Suprapubic skin (tissue), 4 donors: ENCODE results near the gene GRK5. TPM values are rescaled to one million over a fixed set of nuclear protein-coding genes. Genes with fewer than 3 reads are reported as not detected.

Experiments used
- DNase-seq, 2 donors: peaks; one replicate each; pipeline ENCODE4 v3.0.0-alpha.2; 2019; ENCODE audit warnings: low spot score in 2 of 2
- H3K27ac ChIP-seq: fragments of 200-600 bp; sonication (generic); one replicate; pipeline ENCODE4 v1.5.1; 2019
- H3K27me3 ChIP-seq: fragments of 200-600 bp; sonication (generic); one replicate; pipeline ENCODE4 v1.5.1; 2019
- H3K36me3 ChIP-seq: fragments of 200-600 bp; sonication (generic); one replicate; pipeline ENCODE4 v1.5.1; 2019
- H3K4me1 ChIP-seq: fragments of 200-600 bp; sonication (generic); one replicate; pipeline ENCODE4 v1.5.1; 2019
- H3K4me3 ChIP-seq: fragments of 200-600 bp; sonication (generic); one replicate; pipeline ENCODE4 v1.5.1; 2019; ENCODE audit warnings: mild to moderate bottlenecking
- H3K9me3 ChIP-seq: fragments of 200-600 bp; sonication (generic); one replicate; pipeline ENCODE4 v1.5.1; 2019
- CTCF ChIP-seq, 2 donors: fragments of 200-600 bp in 1 of 2; fragments of 450-650 bp in 1 of 2; sonication (generic) in 1 of 2; IDR thresholded peaks; one replicate each; pipeline ENCODE4 v1.5.1; 2016 to 2019; ENCODE audit warnings: antibody characterized with exemption in 2 of 2, mild to moderate bottlenecking in 1 of 2, moderate library complexity in 1 of 2
- EP300 ChIP-seq: sonication (generic); formaldehyde crosslinking; IDR thresholded peaks from one replicate; pipeline ENCODE4 v1.6.1; 2017; ENCODE audit warnings: antibody characterized with exemption
- POLR2A ChIP-seq, 2 donors: fragments of 450-650 bp; IDR thresholded peaks; one replicate each; pipeline ENCODE4 v1.6.1; 2017; ENCODE audit warnings: antibody characterized with exemption in 2 of 2, mild to moderate bottlenecking in 2 of 2, moderate library complexity in 2 of 2
- POLR2AphosphoS5 ChIP-seq, 3 donors: sonication (generic); formaldehyde crosslinking; IDR thresholded peaks; one replicate each; pipeline ENCODE4 v1.6.1; 2017; ENCODE audit warnings: antibody characterized with exemption in 3 of 3
- WGBS: methylation state at CpG from one replicate; pipeline ENCODE4 v1.1.5; 2018; 5-methylcytosine and 5-hydroxymethylcytosine counted together
- total RNA-seq, 4 donors: library from RNA; depleted of rRNA; stranded (reverse); fragments of >200 nt; gene quantifications; one replicate each; pipeline ENCODE4 v1.1.0, GENCODE V29; 2016

GRK5 gene
- total RNA-seq, 4 donors from 2014 or later = 4.8 to 9.0 (median 6.7) TPM

DNA sequence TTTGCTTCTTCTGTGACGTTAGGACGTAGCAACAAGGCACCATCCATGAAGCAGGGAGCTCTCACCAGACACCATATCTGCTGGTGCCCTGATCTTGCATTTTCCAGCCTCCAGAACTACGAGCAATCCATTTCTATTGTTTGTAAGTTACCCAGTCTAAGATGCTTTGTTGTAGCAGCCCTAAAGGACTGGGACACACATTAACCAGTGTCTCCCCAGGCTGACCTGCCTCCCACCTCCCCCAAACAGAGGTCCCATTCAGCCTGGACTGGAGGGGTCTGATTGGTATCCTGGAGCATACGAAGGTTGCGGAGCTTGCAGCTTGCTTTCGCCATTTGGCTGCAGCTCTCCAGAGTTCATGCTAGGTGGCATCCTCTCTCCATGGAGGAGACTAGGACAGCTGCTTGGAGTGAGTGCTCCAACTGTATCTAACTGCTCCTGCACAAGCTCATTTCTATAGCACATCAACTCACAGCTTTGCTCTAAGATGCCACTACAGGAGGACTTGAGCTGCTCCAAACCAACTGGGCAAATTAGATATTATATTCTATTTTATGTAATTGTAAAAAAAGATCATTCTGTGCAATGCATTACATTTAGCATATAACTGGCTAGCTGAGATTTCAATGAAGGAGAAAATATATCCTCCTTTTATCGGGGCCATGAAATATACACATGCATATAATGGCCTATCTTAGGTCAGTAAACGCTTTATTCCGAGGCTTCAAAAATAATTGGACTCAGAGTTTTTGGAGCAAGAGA is 8.0 kb upstream of the GRK5 start:
- Histone ChIP-seq H3K27ac (no peak overlapping the region), H3K4me1 (peaks cover 5% of the 10 kb centered on the region), H3K9me3 (no peaks in the 10 kb centered on the region), H3K36me3 (no peaks in the 10 kb centered on the region), H3K27me3 (no peaks in the 10 kb centered on the region), H3K4me3 (no peak overlapping the region)
- TF ChIP-seq CTCF (IDR thresholded peaks at IDR 0.05) (peak; percentile 71 to 75), EP300 (no peak), POLR2AphosphoS5 (IDR thresholded peaks at IDR 0.05) (no peak), POLR2A (IDR thresholded peaks at IDR 0.05) (no peak)
- WGBS = 50% methylated on average over 9 of the region's 9 CpGs
- DNase-seq = no peak

DNA sequence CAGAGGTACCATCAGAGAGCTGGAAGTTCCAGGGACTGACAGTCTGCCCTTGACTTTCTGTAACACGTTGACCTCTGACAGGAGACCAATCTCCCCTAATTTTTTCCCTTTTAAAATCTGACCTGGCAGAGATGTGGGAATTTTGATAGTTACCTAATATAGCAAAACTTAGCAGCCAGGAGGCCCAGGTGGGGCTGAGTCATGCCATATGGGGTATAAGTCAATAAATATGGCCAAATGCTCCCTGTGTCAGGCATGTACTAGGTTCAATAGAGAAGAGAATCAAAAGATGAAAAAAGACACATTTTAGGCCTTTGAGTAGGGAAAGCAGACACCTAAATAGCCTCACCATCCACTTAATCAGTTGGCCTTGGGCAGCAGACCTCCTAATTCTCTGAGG is 6.1 kb upstream of the GRK5 start:
- H3K4me3 ChIP-seq = no peak overlapping the region
- TF ChIP-seq POLR2A (IDR thresholded peaks at IDR 0.05) = no peak
- no peak for TF ChIP-seq CTCF (IDR thresholded peaks at IDR 0.05)
- TF ChIP-seq POLR2AphosphoS5 (IDR thresholded peaks at IDR 0.05) = no peak
- TF ChIP-seq EP300 = no peak
- H3K27ac ChIP-seq = no peak overlapping the region
- H3K4me1 ChIP-seq = peaks cover 12% of the 10 kb centered on the region
- WGBS = 86% methylated on average over 1 of the region's 1 CpG
- no peak for DNase-seq
- no peaks in the 10 kb centered on the region for H3K27me3 ChIP-seq
- no peaks in the 10 kb centered on the region for H3K9me3 ChIP-seq
- no peaks in the 10 kb centered on the region for H3K36me3 ChIP-seq

GRCh38 chr10:119203006-119203405 is 4.4 kb upstream of the GRK5 start:
- TF ChIP-seq CTCF (IDR thresholded peaks at IDR 0.05) (no peak), EP300 (no peak), POLR2AphosphoS5 (IDR thresholded peaks at IDR 0.05) (no peak), POLR2A (IDR thresholded peaks at IDR 0.05) (no peak)
- Histone ChIP-seq H3K9me3 (no peaks in the 10 kb centered on the region), H3K27me3 (no peaks in the 10 kb centered on the region), H3K36me3 (no peaks in the 10 kb centered on the region), H3K4me3 (no peak overlapping the region), H3K27ac (no peak overlapping the region), H3K4me1 (peaks cover 17% of the 10 kb centered on the region)
- WGBS = 63% methylated on average over 4 of the region's 4 CpGs
- DNase-seq = no peak

- WGBS = 38% methylated on average over 14 of the region's 17 CpGs
- no peaks in the 10 kb centered on the region for H3K27me3 ChIP-seq
- peak in 1 of 2 donors; percentile 85 for DNase-seq
Observed at GRCh38 chr10:119205894-119206602, 1.3 kb upstream of the GRK5 start.

GRCh38 chr10:119206603-119207365 is 587 bp upstream of the GRK5 start:
- H3K36me3 ChIP-seq = no peaks in the 10 kb centered on the region
- peak overlapping the region; percentile 95 for H3K4me3 ChIP-seq
- peak overlapping the region; percentile 98 for H3K27ac ChIP-seq
- H3K27me3 ChIP-seq = no peaks in the 10 kb centered on the region
- no peak for TF ChIP-seq POLR2AphosphoS5 (IDR thresholded peaks at IDR 0.05)
- TF ChIP-seq CTCF (IDR thresholded peaks at IDR 0.05) = peak; percentile 75 to 81
- TF ChIP-seq EP300 = no peak
- peaks cover 40% of the 10 kb centered on the region for H3K4me1 ChIP-seq
- DNase-seq = peak; percentile 84 to 88
- H3K9me3 ChIP-seq = no peaks in the 10 kb centered on the region
- WGBS = 1% methylated on average over 15 of the region's 97 CpGs

More at GRCh38 chr10:119205894-119206602, 1.3 kb upstream of the GRK5 start:
- Histone ChIP-seq H3K4me3 (peak overlapping the region; percentile 95), H3K36me3 (no peaks in the 10 kb centered on the region), H3K4me1 (peaks cover 36% of the 10 kb centered on the region), H3K27ac (peak overlapping the region; percentile 98), H3K9me3 (no peaks in the 10 kb centered on the region)
- no peak for TF ChIP-seq POLR2A (IDR thresholded peaks at IDR 0.05)
- peak in 1 of 3 donors; percentile 40 for TF ChIP-seq POLR2AphosphoS5 (IDR thresholded peaks at IDR 0.05)
